Muscle layer of colon (tissue), 2 donors: Measurements from ENCODE around the gene HSPB6.

ENCODE experiments used
- H3K27ac ChIP-seq: one replicate; pipeline ENCODE4 v1.7.0; 2013; ENCODE audit warnings: low read depth, mild to moderate bottlenecking, low read length, moderate library complexity
- H3K27me3 ChIP-seq, 2 donors: one replicate each; pipeline ENCODE4 v1.7.0; 2013; ENCODE audit warnings: low read length in 2 of 2, mild to moderate bottlenecking in 2 of 2; ENCODE audit not compliant: insufficient read depth in 2 of 2, control insufficient read depth in 1 of 2
- H3K36me3 ChIP-seq: one replicate; pipeline ENCODE4 v1.7.0; 2013; ENCODE audit warnings: mild to moderate bottlenecking, low read length; ENCODE audit not compliant: insufficient read depth
- H3K4me1 ChIP-seq: one replicate; pipeline ENCODE4 v1.7.0; 2013; ENCODE audit warnings: mild to moderate bottlenecking, low read length; ENCODE audit not compliant: insufficient read depth
- H3K4me3 ChIP-seq, 2 donors: one replicate each; pipeline ENCODE4 v1.7.0; 2013; ENCODE audit warnings: low read length in 2 of 2, low read depth in 1 of 2, mild to moderate bottlenecking in 1 of 2, moderate library complexity in 1 of 2
- H3K9ac ChIP-seq: one replicate; pipeline ENCODE4 v1.7.0; 2013; ENCODE audit warnings: low read length
- H3K9me3 ChIP-seq: one replicate; pipeline ENCODE4 v1.7.0; 2013; ENCODE audit warnings: mild to moderate bottlenecking, low read length
- donor health status: abdominal sarcoma.
- donor health status: Adenocarcinoma of cecum.

The HSPB6 gene

GRCh38 chr19:35757231-35757748 lies 461 bp upstream of the HSPB6 start:
- Histone ChIP-seq H3K36me3 (peaks cover 34% of the 10 kb centered on the region), H3K27ac (peak overlapping the region; percentile 98), H3K4me3 (peak overlapping the region; percentile 10 to 97), H3K9ac (peak overlapping the region; percentile 95), H3K4me1 (peaks cover 34% of the 10 kb centered on the region), H3K27me3 (no peaks in the 10 kb centered on the region), H3K9me3 (no peaks in the 10 kb centered on the region)

- Histone ChIP-seq H3K4me3 (peak overlapping the region; percentile 59 to 97), H3K4me1 (peaks cover 34% of the 10 kb centered on the region), H3K9ac (peak overlapping the region; percentile 95), H3K9me3 (no peaks in the 10 kb centered on the region), H3K27ac (peak overlapping the region; percentile 98), H3K27me3 (no peaks in the 10 kb centered on the region), H3K36me3 (peaks cover 23% of the 10 kb centered on the region)
Measured at GRCh38 chr19:35755550-35756376, 1.1 kb downstream of the HSPB6 start.

GRCh38 chr19:35755131-35755549 lies 1.7 kb downstream of the HSPB6 start:
- peaks cover 35% of the 10 kb centered on the region for H3K4me1 ChIP-seq
- peak overlapping the region; percentile 82 for H3K9ac ChIP-seq
- H3K27me3 ChIP-seq = no peaks in the 10 kb centered on the region
- no peaks in the 10 kb centered on the region for H3K9me3 ChIP-seq
- H3K27ac ChIP-seq = peak overlapping the region; percentile 98
- H3K36me3 ChIP-seq = peaks cover 22% of the 10 kb centered on the region
- peak overlapping the region; percentile 54 to 59 for H3K4me3 ChIP-seq

- Histone ChIP-seq H3K36me3 (peaks cover 22% of the 10 kb centered on the region), H3K27ac (peak overlapping the region; percentile 98), H3K4me1 (peaks cover 37% of the 10 kb centered on the region), H3K9me3 (no peaks in the 10 kb centered on the region), H3K4me3 (peak overlapping the region in 1 of 2 donors; percentile 54), H3K9ac (peak overlapping the region; percentile 82), H3K27me3 (no peaks in the 10 kb centered on the region)
Measured at GRCh38 chr19:35754370-35755130, 2.3 kb downstream of the HSPB6 start.

GRCh38 chr19:35753634-35754369 lies 3.0 kb downstream of the HSPB6 start:
- Histone ChIP-seq H3K36me3 (peaks cover 22% of the 10 kb centered on the region), H3K4me3 (no peak overlapping the region), H3K9me3 (no peaks in the 10 kb centered on the region), H3K27me3 (no peaks in the 10 kb centered on the region), H3K9ac (no peak overlapping the region), H3K4me1 (peaks cover 33% of the 10 kb centered on the region), H3K27ac (peak overlapping the region; percentile 98)

DNA sequence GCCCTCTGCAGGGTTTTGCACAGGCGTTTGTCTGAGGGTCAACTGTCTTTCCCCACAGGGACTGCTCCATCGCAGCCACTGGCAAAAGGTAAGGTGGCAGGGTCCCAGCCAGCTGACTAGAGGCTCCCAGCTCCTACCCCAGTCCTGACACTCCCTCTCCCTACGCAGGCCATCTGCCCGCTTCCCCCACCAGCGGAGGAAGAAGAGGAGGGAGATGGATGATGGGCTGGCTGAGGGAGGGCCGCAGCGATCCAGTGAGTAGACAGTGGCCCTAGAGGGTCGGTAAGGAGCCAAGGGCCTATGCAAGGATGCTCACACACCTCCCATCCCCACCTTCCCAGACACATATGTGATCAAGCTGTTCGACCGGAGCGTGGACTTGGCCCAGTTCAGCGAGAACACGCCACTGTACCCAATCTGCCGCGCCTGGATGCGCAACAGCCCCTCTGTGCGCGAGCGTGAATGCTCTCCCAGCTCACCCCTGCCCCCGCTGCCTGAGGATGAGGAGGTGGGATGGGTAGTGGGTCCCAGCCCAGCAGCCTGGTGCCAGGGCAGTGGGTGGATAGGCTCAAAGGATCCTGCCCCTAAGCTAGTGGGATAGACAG lies 4.0 kb downstream of the HSPB6 start:
- no peaks in the 10 kb centered on the region for H3K27me3 ChIP-seq
- peaks cover 32% of the 10 kb centered on the region for H3K4me1 ChIP-seq
- H3K36me3 ChIP-seq = peaks cover 22% of the 10 kb centered on the region
- no peaks in the 10 kb centered on the region for H3K9me3 ChIP-seq
- no peak overlapping the region for H3K4me3 ChIP-seq
- no peak overlapping the region for H3K9ac ChIP-seq
- peak overlapping the region; percentile 60 for H3K27ac ChIP-seq

GRCh38 chr19:35751839-35752745 lies 4.7 kb downstream of the HSPB6 start:
- Histone ChIP-seq H3K27ac (no peak overlapping the region), H3K9ac (no peak overlapping the region), H3K4me3 (no peak overlapping the region), H3K27me3 (no peaks in the 10 kb centered on the region), H3K36me3 (peaks cover 22% of the 10 kb centered on the region), H3K4me1 (peaks cover 33% of the 10 kb centered on the region), H3K9me3 (no peaks in the 10 kb centered on the region)

DNA sequence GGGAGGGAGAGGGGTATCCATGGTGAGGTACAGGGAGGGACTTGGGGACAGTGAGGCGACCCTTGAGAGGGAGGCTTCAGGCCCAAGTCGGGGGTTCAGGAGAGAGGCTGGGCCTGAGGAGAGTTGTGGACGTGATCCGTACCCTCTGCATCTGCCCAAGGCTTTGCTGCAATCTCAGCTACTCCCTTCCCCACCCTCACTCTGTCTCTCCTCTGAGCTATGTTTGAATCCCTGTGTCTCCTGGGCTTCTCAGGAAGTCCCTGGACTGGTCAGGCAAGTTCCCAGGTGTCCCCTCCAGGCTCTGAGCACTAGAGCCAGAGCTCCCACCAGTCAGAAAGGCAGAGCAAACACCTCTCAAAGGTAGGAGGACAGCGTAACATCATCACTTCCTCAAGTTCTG lies 6.7 kb downstream of the HSPB6 start:
- H3K27me3 ChIP-seq = no peaks in the 10 kb centered on the region
- no peak overlapping the region for H3K4me3 ChIP-seq
- H3K27ac ChIP-seq = no peak overlapping the region
- peaks cover 22% of the 10 kb centered on the region for H3K36me3 ChIP-seq
- no peak overlapping the region for H3K9ac ChIP-seq
- H3K9me3 ChIP-seq = no peaks in the 10 kb centered on the region
- H3K4me1 ChIP-seq = peaks cover 44% of the 10 kb centered on the region

DNA sequence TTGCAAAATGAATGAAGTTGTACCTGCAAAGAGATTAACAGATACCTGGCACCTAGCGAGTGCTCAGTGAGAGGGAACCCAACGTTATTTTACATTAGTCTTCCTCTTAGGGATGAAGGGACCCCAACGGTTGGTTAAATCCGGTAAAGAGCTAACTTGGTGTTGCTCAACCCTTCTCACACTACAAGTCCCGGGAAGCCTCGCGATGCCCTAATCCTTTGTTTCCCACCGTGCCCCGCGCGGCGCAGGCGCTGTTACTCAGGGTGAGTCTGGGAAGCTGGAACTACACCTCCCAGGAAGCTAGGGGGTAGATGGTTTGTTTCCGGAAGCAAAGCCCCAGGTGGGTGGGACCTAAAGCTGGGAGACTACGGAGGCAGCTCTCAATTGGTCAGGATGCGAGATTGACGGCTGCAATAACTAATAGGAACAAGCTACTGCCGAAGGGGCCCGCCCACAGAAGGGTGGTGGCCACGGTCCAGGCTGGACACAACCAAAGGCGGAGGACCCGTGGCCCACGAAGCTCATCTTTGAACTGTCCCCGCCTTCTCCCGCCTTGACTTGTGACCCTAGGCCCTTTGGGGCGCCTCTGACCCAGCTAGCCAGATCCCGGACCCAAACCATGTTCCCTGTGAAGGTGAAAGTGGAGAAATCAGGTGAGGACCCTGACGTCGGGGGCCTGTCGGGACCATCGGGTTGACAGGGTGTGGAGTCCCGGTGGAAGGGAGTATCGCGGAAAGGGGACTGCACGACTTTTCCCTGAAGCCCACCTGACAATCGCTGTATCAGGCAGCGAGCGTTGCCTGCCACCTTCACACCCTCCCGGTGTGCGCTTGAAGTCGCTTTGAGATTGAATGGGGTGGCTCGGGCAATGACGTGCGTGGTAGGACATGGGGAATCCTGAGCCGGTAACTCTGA lies 8.5 kb downstream of the HSPB6 start, which contains the start of gene LIN37:
Gene LIN37 (plus strand): TSS at position 471 of the 915 bp plus-strand sequence. CDS start 149 bp downstream, at position 620.
- Histone ChIP-seq H3K36me3 (peaks cover 11% of the 10 kb centered on the region), H3K4me3 (peak within 1 kb of the TSS; percentile 96 to 99), H3K9me3 (no peaks in the 10 kb centered on the region), H3K4me1 (peaks cover 36% of the 10 kb centered on the region), H3K27ac (peak within 1 kb of the TSS; percentile 99), H3K27me3 (no peaks in the 10 kb centered on the region), H3K9ac (peak within 1 kb of the TSS; percentile 93)
